Germinal center (tissue), 1 donor: Measurements from ENCODE around the gene DUSP16.

Source experiments
- DNase-seq: peaks from one replicate; pipeline ENCODE4 v3.0.0; 2012; ENCODE audit warnings: mixed read lengths, low spot score

DUSP16 gene

GRCh38 chr12:12440784-12441428 lies 121.8 kb downstream of the DUSP16 start:
- no peak for DNase-seq

- no peak for DNase-seq
Observed at GRCh38 chr12:12439636-12440035, 123.0 kb downstream of the DUSP16 start.

DNA sequence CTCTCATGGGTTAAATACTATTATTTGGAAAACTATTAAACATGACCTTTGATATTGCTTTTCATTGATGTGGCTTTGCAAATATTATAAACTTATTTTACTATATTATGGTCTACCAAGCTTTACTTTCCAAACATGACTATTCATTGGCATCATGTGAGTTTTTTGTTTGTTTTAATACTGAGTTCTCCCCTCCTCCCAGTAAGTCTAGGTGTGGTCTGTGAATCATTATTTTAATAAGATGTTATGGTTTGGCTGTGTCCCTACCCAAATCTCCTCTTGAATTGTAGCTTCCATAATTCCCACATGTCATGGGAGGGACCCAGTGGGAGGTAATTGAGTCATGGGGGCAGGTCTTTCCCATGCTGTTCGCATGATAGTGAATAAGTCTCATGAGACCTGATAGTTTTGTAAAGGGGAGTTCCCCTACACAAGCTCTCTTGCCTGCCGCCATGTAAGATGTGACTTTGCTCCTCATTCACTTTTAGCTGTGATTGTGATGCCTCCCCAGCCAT lies 125.8 kb downstream of the DUSP16 start:
- DNase-seq = no peak

DNA sequence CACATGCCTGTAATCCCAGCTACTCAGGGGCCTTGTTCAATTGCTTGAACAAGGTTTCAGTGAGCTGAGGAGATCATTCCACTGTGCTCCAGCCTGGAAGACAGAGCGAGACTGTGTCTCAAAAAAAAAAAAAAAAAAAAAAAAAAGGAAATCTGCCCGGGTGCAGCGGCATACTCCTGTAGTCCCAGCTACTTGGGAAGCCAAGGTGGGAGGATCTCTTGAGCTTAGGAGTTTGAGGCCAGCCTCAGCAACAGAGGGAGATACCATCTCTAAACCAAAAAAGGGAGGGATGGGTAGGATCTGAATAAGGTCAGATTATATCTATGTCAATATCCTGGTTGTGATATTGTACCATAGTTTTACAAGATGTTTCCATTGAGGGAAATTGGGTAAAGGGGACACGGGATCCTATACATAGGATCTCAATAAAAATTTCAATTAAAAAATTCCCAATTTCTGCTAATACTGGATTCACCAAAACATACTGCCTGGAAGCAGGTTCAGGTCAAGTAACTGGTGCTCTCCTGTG lies 129.4 kb downstream of the DUSP16 start:
- no peak for DNase-seq

DNA sequence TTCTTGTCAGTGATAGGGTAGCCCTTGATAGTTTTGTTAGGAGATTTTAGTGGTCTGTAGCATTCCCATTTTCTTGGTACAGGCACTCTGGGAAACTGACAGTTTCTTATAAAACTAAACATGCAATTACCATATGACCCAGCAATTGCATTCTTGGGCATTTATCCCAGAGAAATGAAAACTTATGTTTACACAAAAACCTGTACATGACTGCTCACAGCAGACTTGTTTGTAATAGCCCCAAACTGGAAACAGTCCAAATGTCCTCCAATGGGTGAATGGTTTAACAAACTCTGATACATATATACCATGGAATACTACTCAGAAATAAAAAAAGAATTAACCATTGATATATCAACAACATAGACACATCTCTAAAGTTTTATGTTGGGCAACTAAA lies 130.3 kb downstream of the DUSP16 start:
- no peak for DNase-seq

DNA sequence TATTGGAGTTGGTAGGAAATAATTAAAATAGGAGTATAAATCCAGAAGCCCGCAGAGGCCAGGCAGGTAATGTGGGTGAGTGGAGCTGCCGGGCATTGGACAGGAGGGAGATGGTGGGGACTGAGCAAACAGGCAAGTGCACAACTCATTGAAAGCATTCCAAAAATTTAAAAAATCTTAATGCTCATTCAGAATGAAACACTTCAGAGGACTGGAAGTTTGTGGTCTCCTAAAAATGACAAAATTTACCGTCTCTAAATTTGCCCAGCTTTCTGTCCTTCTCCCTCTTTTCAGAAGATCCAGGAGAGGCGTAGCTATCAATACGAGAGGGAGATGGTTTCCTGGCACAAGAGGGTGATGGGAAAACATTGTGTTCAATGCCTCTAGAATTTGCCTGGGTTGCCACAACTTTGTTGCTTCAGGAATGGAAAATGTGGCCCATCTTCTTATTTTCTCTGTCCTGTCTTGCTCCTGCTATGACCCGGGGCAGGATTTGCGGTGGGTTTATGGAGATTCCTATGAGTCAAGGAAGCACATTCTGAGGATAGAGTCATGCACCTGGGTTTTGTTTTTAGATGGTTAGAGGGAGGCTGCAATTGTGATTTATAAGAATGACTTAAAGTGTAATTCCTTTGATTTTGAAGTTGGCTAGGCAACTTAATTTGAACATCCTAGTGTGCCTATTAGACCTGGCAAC lies 133.6 kb downstream of the DUSP16 start:
- DNase-seq = no peak

GRCh38 chr12:12428047-12428446 lies 134.6 kb downstream of the DUSP16 start:
- no peak for DNase-seq

DNA sequence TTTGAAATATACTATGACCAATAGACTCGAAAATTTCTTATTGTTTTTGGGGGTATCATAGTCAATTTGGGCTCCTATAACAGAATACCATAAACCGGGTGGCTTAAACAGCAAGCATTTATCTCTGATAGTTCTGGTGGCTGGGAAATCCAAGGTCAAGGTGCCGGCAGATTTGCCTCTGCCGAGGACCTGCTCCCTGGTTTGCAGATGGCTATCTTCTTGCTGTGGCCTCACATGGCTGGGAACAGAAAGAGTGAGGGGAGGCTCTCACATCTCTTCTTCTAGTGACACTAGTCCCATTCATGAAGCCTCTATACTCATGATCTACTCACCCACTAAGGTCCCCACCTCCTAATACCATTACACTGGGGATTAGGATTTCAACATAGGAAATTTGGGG lies 135.1 kb downstream of the DUSP16 start:
- DNase-seq = no peak

DNA sequence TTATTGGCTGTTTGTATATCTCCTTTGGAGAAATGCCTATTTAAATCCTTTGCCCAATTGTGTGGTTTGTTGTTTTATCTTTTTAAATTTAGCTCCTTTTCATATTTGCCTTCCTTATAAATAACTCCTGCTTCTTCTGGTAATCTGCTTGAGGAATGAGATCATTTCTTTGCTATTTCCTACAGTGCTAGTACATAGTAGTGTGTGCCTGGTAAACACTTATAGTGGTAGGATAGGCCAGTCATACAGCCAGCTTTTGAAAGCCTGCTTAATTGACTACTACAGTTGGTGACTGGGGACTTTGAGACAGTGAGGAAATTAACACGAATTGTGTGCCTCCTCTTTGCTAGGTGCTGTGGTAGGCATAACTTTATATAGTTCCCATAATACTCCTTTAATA lies 137.0 kb downstream of the DUSP16 start:
- no peak for DNase-seq

- DNase-seq = no peak
Observed at GRCh38 chr12:12425001-12425400, 137.7 kb downstream of the DUSP16 start.
